GM18868 (cell line): ENCODE measurements around the gene RPAP3.

ENCODE experiments used
- ATAC-seq: cut with Tn5 transposase; IDR thresholded peaks from one replicate; pipeline ENCODE4 v1.9.1; 2021; ENCODE audit warnings: mild to moderate bottlenecking, moderate library complexity; ENCODE audit not compliant: unreplicated experiment

The RPAP3 gene

GRCh38 chr12:47722136-47722834, 16.5 kb upstream of the RPAP3 start:
- no peak for ATAC-seq

GRCh38 chr12:47721431-47721973, 15.7 kb upstream of the RPAP3 start:
- ATAC-seq = no peak

DNA sequence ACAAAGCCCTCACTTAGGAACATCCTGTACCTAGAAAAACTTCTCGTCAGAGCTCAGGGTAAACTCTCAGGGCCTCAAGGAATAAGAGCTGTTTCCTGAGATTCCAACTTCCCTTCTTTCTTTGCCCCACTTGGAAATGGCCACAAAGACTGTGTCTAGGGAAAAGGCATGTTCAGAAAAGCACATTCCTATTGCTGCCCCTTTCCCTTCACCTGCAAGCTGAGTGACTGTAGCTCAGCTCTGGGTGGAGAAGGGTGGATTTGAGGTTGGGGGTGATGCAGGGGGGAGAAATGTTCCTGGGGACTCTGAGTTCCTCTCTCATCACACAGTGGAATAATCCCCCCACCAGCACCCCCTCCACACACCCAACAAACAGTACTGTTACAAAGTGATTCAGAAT, 12.7 kb upstream of the RPAP3 start:
- ATAC-seq = no peak

GRCh38 chr12:47717443-47718193, 11.8 kb upstream of the RPAP3 start:
- ATAC-seq = peak; percentile 57

GRCh38 chr12:47717046-47717442, 11.2 kb upstream of the RPAP3 start:
- ATAC-seq = no peak

GRCh38 chr12:47715877-47716548, 10.2 kb upstream of the RPAP3 start:
- ATAC-seq = no peak

- ATAC-seq = peak; percentile 67
Observed at GRCh38 chr12:47715393-47715876, 9.6 kb upstream of the RPAP3 start.

DNA sequence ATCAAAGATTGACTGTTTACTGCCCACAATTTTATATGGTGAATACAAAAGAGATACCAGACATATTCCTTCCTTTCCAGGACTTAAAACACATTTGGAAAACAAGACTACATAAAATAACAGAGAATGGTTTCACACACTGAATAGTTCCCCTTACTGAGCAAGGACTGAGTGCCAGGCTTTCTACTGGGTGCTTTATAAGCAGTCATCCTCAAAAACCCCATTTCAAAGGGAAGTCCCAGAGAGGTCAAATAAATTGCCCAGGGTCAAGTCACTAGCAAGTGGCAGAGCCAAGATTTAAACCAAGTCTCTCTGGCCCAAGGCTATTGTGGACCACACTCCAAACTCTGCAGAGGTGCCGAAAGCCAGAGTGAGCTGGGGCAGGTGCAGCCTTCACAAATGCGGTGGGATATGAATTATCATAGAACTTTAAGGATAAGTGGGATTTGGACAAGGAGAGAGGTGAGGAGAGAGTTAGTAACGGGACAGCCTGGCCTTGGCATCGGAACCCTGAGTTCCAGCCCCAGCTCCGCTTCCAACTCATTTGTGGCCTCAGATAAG, 9.1 kb upstream of the RPAP3 start:
- no peak for ATAC-seq

DNA sequence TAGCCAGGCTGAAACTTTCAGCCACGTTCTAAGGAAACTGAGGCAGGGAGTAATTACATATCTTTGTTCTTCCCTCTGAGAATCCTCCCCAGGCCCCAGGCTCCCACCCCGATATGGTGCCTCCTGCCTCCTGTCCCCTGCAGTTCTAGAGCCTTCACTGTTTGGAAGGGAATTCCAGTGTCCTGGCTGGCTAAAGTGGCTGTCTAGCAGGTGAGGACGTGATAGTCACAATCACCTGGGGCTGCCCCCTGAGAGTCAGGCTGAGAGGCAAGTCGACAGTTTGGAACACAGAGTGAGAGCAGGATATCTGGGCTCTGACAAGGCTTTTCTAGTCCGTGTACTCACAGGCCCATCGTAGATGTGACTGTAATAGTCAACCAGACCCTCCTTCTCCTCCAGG, 6.3 kb upstream of the RPAP3 start:
- ATAC-seq = no peak

DNA sequence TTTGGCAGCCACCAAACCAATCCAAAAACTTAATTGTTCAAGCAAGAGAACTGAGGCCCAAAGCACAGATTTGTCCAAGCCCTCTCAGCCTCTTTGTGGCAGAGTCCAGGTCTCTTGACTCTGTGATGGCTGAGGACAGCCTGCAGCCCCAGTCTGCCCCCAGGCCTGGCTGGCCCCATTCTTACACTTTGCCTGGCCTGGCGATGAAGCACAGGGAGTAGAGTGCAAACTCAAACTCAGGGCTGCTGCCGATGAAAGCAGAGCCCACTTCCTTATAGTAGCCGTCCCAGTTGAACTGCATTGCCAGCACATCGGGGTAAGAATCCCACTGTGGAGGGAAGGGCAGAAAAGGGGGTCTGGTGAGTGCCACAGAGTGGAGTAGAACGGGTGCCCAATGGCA, 5.6 kb upstream of the RPAP3 start:
- ATAC-seq = no peak

DNA sequence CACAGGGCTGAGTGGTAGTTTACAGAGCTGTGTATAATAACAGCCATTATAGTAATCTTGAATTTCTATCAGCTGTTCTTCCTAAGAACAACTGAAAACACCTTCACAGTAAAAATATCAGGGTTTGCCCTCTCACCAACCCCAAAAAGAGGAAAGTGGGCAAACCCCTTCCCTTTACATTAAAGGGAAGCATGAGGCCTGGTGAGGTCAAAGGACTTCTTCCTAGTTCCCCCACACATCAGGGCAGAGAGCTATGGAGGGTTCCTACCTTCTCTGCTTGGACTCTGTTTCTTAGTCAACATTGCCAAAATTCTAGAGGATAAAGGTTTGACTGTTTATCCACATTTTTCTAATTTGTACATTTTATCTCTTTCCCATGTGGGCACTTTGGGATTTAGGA, 4.4 kb upstream of the RPAP3 start:
- no peak for ATAC-seq

- no peak for ATAC-seq
Observed at GRCh38 chr12:47709671-47710070, 3.8 kb upstream of the RPAP3 start.

DNA sequence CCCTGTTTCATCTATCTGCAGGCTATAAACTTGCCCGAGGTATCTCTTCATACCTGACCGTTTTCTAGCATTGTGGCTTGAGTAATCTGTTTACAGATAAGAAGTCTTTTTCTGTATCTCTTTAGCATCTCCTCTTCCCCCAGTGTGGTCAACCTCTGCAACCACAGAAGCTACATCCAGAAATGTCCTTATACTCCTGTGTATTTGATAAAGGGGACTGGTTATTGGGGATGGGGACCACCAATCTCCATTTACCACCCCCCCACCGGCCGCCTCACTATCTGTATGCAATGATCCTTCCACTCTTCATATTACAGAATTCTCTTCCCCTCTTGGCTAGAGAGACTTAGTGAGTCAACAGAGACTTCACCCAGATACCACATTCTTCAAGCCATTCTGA, 3.4 kb upstream of the RPAP3 start:
- ATAC-seq = no peak

DNA sequence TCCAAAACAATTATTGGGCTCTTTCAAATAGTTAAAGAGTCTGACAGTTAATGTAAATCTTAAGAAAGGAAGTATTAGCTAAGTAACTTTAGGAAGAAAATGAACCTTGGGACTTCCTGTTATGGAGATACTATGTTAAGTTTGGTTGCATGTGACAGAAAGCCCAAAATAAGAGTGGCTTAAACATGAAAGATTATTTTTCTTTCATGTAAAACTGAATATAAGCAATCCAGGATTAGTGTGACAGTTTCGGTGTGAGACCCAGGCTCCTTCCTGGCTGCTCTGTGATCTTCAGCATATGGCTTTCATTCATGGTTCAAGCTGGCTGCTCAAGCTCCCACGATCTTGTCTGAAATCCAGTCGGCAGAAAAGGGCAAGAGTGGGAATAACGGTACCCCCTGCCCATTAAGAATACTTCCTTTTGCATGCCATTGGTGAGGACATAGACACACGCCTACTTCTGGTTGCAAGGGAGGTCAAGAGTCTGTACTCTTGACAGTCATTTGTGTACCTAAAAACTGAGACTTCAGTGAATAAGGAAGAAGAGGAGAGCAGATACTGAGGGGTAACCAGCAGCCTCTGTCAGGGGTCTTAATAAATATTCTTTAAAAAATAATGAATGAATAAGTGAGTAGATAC, 2.2 kb upstream of the RPAP3 start:
- ATAC-seq = peak; percentile 34

- no peak for ATAC-seq
Observed at GRCh38 chr12:47707355-47707754, 1.5 kb upstream of the RPAP3 start.

- ATAC-seq = no peak
Observed at GRCh38 chr12:47705229-47705565, 633 bp downstream of the RPAP3 start.

DNA sequence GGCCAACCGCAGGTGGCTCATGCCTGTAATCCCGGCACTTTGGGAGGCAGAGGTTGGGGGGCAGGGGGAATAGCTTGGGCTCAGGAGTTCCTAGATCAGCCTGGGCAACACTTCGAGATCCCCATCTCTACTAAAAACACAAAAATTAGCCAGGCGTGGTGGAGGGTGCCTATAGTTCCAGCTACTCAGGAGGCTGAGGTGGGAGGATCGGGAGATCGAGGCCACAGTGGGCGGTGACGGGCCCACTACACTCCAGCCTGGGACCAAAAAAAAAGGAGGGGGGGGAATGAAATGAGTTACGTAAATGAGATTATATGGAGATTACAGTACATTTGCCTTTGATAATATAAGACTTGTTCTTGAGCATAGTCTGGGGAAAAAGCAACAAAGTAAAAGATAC, 1.1 kb downstream of the RPAP3 start:
- ATAC-seq = no peak

GRCh38 chr12:47700263-47700662, 5.6 kb downstream of the RPAP3 start:
- ATAC-seq = no peak

GRCh38 chr12:47698631-47699030, 7.2 kb downstream of the RPAP3 start:
- ATAC-seq = no peak

DNA sequence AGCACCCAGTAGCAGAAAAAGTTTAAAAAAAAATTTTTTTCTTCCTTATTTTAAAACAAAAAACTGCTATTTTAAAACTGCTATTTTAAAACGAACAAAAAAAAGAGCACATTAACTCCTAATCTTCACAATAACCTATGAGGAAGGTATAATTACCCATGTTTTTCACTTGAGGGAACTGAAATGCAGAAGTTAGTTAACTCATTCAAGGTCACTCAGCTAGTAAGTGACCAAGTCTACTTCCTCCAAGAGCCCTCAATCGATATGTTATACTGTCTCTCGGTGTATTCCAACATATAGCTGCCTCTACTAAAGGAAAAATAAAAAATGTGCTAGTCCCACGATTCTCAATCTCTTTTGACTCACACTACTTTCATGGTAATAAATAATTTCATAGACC, 7.8 kb downstream of the RPAP3 start:
- peak; percentile 59 for ATAC-seq

- no peak for ATAC-seq
Observed at GRCh38 chr12:47689215-47689614, 16.6 kb downstream of the RPAP3 start.
